HL-60/S4 (cell line): ENCODE results near the gene PHOX2A.

Experiments used
- in situ Hi-C: fragments of 300-500 bp; cut with MboI; formaldehyde crosslinking; loops from 2 replicates; pipeline ENCODE4 v1.14.3; 2022; ENCODE audit warnings: low sequenced_read_pairs

The PHOX2A gene

DNA sequence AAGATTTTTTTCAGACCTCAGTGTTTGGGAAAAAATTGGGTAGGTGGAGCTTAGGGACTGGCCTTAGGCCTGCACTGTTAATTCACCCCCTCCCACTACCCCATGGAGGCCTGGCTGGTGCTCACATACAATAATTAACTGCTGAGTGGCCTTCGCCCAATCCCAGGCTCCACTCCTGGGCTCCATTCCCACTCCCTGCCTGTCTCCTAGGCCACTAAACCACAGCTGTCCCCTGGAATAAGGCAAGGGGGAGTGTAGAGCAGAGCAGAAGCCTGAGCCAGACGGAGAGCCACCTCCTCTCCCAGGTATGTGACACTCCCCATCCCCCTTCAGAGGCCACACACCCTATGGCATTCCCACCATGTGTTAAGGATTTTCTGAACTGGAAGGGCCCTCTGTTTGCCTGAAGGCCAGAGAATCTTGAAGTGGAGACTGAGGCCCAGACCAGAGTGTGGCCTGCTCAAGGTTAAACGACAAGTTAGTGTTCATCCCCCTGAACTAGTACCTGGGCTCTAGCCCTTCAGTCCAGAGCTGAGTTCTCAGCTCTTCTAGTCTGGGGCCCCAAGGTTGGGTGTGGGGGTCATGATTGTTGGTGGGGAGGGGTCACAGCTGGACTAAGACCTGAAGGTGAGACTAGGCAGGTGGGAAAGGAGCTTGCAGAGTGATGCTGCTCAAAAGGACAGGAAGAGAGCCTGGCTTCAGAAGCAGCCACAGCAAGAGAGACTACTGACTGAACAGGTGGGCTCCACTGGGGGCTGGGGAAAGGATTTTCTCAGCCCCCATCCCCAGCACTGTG, 54.3 kb downstream of the PHOX2A start:
- in situ Hi-C loops, result no loop called here
